Thyroid gland (tissue), 4 donors: ENCODE results near the gene RRP15. TPM values are rescaled to one million over a fixed set of nuclear protein-coding genes. Genes with fewer than 3 reads are reported as not detected.

Source experiments
- DNase-seq, 2 donors: peaks; one replicate each; pipeline ENCODE4 v3.0.0-alpha.2; 2019
- H3K27ac ChIP-seq, 3 donors: fragments of 200-600 bp; sonication (generic); 1 replicate in 2 of 3; 2 replicates in 1 of 3; pipeline ENCODE4 v1.5.1; 2016 to 2019; ENCODE audit warnings: mild to moderate bottlenecking in 1 of 3, moderate library complexity in 1 of 3
- H3K27me3 ChIP-seq: fragments of 200-600 bp; sonication (generic); one replicate; pipeline ENCODE4 v1.5.1; 2019
- H3K36me3 ChIP-seq, 2 donors: fragments of 200-600 bp; sonication (generic); one replicate each; pipeline ENCODE4 v1.5.1; 2016 to 2019
- H3K4me1 ChIP-seq, 2 donors: fragments of 200-600 bp; sonication (generic); one replicate each; pipeline ENCODE4 v1.5.1; 2017 to 2019
- H3K4me3 ChIP-seq, 3 donors: fragments of 200-600 bp; sonication (generic); replicated peaks in 1 of 3; 1 replicate in 2 of 3; 2 replicates in 1 of 3; pipeline ENCODE4 v1.5.1; 2016; ENCODE audit warnings: mild to moderate bottlenecking in 1 of 3
- H3K9me3 ChIP-seq: fragments of 200-600 bp; sonication (generic); one replicate; pipeline ENCODE4 v1.5.1; 2017
- POLR2A ChIP-seq, 2 donors: fragments of 450-650 bp; IDR thresholded peaks; one replicate each; pipeline ENCODE4 v1.6.1; 2017; ENCODE audit warnings: antibody characterized with exemption in 2 of 2, mild to moderate bottlenecking in 2 of 2, moderate library complexity in 1 of 2
- WGBS, 2 donors: methylation state at CpG; one replicate each; pipeline ENCODE4 v1.1.5; 2017; 5-methylcytosine and 5-hydroxymethylcytosine counted together
- intact Hi-C: fragments of 100-400 bp; cut with DNase I; formaldehyde crosslinking; loops from one replicate; pipeline ENCODE4 v1.15.1; 2023
- total RNA-seq, 4 donors: library from RNA; depleted of rRNA; stranded (reverse); fragments of >200 nt; gene quantifications; one replicate each; pipeline ENCODE4 v1.2.3, GENCODE V29; 2016
- TF ChIP-seq, protein P1 (sequence below), 6 experiments: fragments of 200-600 bp in 3 of 6; fragments of 450-650 bp in 3 of 6; sonication (generic) in 3 of 6; IDR thresholded peaks; one replicate each; pipeline ENCODE4 v1.5.1; 2016 to 2019; ENCODE audit warnings: antibody characterized with exemption in 6 of 6, mild to moderate bottlenecking in 2 of 6, inconsistent platforms in 1 of 6, moderate library complexity in 1 of 6

RRP15 gene
- total RNA-seq, 4 donors from 2014 or later, result 6.0 to 25.0 (median 9.2) TPM

DNA sequence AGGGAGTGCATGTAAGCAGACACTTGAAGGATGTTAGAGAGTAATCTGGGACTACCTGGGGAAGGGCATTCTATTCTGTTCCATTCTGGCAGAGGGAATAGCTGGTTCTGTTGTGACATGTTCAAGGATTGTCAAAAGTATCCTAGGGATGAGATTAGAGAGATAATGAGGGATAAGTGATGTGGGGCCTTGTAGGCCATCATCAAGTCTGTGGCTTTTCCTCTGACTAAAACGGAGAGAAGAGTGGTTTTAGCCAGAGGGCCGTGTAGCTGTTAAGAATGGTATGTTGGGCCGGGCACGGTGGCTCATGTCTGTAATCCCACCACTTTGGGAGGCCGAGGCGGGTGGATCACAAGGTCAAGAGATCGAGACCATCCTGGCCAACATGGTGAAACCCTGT lies 83.6 kb downstream of the RRP15 start:
- H3K27me3 ChIP-seq, result no peaks in the 10 kb centered on the region
- no peak overlapping the region for H3K27ac ChIP-seq
- no peaks in the 10 kb centered on the region for H3K36me3 ChIP-seq
- intact Hi-C loops, result no loop called here
- TF ChIP-seq POLR2A (IDR thresholded peaks at IDR 0.05), result no peak
- TF ChIP-seq, protein P1, sequence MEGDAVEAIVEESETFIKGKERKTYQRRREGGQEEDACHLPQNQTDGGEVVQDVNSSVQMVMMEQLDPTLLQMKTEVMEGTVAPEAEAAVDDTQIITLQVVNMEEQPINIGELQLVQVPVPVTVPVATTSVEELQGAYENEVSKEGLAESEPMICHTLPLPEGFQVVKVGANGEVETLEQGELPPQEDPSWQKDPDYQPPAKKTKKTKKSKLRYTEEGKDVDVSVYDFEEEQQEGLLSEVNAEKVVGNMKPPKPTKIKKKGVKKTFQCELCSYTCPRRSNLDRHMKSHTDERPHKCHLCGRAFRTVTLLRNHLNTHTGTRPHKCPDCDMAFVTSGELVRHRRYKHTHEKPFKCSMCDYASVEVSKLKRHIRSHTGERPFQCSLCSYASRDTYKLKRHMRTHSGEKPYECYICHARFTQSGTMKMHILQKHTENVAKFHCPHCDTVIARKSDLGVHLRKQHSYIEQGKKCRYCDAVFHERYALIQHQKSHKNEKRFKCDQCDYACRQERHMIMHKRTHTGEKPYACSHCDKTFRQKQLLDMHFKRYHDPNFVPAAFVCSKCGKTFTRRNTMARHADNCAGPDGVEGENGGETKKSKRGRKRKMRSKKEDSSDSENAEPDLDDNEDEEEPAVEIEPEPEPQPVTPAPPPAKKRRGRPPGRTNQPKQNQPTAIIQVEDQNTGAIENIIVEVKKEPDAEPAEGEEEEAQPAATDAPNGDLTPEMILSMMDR (IDR thresholded peaks at IDR 0.05), result no peak
- H3K4me3 ChIP-seq, result no peak overlapping the region
- no peaks in the 10 kb centered on the region for H3K9me3 ChIP-seq
- peaks cover 0 to 18% of the 10 kb centered on the region in 2 donors for H3K4me1 ChIP-seq
- 93 to 96% methylated on average over 7 of the region's 7 CpGs for WGBS, 2 donors
- DNase-seq, result no peak

DNA sequence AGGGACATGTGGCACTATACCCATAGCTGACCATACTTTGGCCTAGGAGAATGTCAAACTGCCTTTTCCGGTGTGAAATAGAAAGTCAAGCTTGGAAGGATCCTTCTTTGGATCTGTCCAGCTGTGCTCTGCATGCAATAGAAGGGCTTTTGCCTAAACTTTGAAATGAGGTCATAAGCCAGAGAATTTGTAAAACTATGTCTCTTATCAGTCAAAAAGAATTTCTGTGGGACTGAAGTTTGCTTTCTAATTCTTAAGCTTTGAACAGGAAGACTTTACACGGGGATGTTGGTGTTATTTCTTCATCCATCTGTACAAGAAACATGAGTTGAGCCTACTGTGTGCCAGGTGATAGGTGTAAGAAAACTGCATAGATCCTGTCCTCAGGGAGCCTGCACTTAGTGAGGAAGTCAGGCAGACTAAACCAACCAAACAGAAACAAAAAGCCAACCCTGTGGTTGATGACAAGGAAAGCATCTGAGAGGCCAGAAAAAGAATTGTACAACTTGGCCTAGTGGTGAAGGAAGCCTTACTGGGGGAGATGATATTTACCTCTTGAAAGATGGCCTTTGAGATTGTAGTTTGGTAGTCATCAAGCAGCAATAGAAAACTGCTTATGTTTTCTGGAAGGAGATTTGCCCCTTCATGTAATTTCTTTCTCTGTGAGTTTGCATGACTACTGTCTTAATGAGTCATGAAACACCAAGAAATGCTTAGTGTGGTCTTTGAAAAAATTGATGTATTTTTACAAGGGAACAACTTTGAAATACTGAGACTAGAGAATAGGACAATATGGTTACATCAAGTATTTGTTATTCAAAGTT lies 84.8 kb downstream of the RRP15 start:
- intact Hi-C loops, result no loop called here
- peaks cover 5 to 24% of the 10 kb centered on the region in 2 donors for H3K4me1 ChIP-seq

DNA sequence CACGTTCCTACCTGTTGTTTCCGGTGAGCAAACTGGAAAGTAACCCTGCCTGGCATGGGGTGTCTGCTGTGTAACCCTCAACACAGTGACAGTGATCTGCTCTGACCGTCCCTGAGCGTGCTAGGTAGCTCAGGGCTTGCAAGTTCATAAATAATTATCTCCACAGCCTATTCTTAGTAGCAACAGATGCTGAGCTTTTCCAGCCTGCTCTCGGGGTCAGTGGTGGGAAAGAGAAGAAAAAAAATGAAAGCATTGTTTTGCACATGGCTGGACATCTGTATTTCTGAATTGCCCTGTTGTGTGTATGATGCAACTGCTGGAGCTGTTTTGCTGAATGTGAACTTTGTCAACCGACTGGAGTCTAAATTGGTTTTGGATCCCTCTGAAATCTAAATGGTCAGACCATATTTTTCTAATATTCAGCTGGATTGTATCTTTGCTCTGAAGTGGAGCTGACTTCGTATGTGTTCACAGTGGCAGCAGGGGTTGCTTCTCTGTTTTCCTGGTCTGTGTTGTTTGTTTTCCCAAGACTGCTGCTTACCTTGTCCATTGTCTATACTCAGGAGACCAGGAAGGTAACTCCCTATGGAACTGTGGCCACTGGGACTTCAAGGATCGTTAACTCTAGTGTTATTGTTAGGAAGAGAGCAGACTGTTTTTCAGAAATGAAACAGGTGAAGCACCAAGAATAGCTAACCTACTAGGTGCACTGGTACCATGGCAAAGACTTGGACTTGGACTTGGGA lies 87.0 kb downstream of the RRP15 start:
- 52 to 57% methylated on average over 8 of the region's 8 CpGs for WGBS, 2 donors
- no peak overlapping the region for H3K27ac ChIP-seq

More for the DNA sequence above, 84.8 kb downstream of the RRP15 start:
- no peaks in the 10 kb centered on the region for H3K36me3 ChIP-seq
- no peak for DNase-seq
- TF ChIP-seq POLR2A (IDR thresholded peaks at IDR 0.05), result no peak
- TF ChIP-seq, protein P1 (IDR thresholded peaks at IDR 0.05), result no peak
- H3K27me3 ChIP-seq, result no peaks in the 10 kb centered on the region
- no peak overlapping the region for H3K27ac ChIP-seq
- WGBS, 2 donors, result 69 to 79% methylated on average over 2 of the region's 2 CpGs
- no peaks in the 10 kb centered on the region for H3K9me3 ChIP-seq
- H3K4me3 ChIP-seq, result no peak overlapping the region

DNA sequence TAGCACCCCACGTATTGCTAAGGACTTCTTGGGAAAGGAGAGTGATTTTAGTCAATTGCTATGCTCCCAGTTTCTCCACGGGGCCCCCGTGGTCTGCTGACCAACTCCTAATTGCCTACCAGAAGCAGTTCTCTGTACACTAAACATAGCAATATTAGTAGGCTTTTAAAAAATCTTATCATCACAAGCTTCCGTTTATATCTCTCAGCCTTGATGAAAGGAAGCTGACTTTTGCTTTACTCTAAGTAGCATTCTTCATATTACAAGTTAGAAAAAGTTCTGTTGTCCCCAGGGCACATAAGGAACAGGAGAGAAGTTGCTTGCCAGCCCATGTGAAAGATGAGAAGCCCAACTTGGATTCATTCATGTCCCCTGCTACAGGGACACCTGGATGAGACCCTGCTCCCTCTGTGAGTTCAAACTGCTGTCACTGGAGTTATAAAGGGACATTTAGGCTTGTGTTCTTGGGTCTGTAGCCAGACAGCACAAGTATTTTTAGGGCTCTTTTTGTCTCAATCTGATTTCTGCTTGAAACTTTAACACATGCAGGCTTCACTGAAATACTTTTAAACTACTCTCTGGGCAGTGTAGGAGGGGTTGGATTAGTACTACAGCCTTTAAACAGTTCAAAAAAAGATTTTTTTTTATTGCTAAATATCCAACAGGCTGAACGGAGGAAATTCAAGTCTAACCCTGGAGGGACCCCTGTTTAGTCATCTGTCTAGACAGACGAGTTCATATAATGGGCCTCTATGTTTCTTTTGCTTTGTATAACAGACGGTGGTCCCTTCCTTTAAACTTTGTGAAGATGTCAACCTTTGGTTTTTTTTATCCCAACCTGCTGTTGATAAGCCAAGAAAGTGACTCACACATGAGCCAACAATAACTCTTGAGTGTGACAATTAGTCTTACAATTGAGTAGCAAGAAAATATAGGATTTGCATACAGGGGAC lies 89.6 kb downstream of the RRP15 start:
- WGBS, 2 donors, result 28 to 39% methylated on average over 7 of the region's 7 CpGs
- Histone ChIP-seq H3K36me3 (no peaks in the 10 kb centered on the region), H3K9me3 (no peaks in the 10 kb centered on the region), H3K4me3 (no peak overlapping the region), H3K4me1 (peaks cover 11 to 48% of the 10 kb centered on the region in 2 donors), H3K27ac (peak overlapping the region in 1 of 3 donors; percentile 38), H3K27me3 (no peaks in the 10 kb centered on the region)
- DNase-seq, result no peak
- intact Hi-C loops, result no loop called here
- TF ChIP-seq, protein P1 (IDR thresholded peaks at IDR 0.05), result no peak
- no peak for TF ChIP-seq POLR2A (IDR thresholded peaks at IDR 0.05)

More for the DNA sequence above, 87.0 kb downstream of the RRP15 start:
- Histone ChIP-seq H3K4me1 (peaks cover 11 to 37% of the 10 kb centered on the region in 2 donors), H3K36me3 (no peaks in the 10 kb centered on the region), H3K27me3 (no peaks in the 10 kb centered on the region), H3K4me3 (no peak overlapping the region), H3K9me3 (no peaks in the 10 kb centered on the region)
- no peak for TF ChIP-seq POLR2A (IDR thresholded peaks at IDR 0.05)
- TF ChIP-seq, protein P1 (IDR thresholded peaks at IDR 0.05), result no peak
- DNase-seq, result no peak
- intact Hi-C loops, result no loop called here
